B cell (primary cell): ENCODE data around the gene AP1M2. TPM values are rescaled to one million over a fixed set of nuclear protein-coding genes. Genes with fewer than 3 reads are reported as not detected.

Experiments
- ATAC-seq: fragments of 200-7000 bp; cut with Tn5 transposase; one replicate; pipeline ENCODE4 v1.10.0; 2021; ENCODE audit warnings: low read depth, mild to moderate bottlenecking, moderate number of reproducible peaks, moderate library complexity
- CTCF ChIA-PET: fragments of 350-600 bp; sonication (Branson Sonifier 250); formaldehyde crosslinking; loops from one replicate; lab custom pipeline; 2021; ENCODE audit warnings: antibody characterized with exemption, inconsistent platforms; lab: Charles Lee
- POLR2A ChIA-PET: fragments of 350-600 bp; sonication (Branson Sonifier 250); formaldehyde crosslinking; loops from one replicate; lab custom pipeline; 2021; ENCODE audit warnings: antibody characterized with exemption; lab: Charles Lee
- DNase-seq: peaks from one replicate; pipeline ENCODE4 v3.0.0; 2013
- H2AFZ ChIP-seq: 2 replicates; pipeline ENCODE4 v1.6.1; 2012; ENCODE audit warnings: mild to moderate bottlenecking, low read depth, low read length; ENCODE audit not compliant: insufficient read depth, poor library complexity, severe bottlenecking
- H3K27ac ChIP-seq, 2 donors: 1 replicate in 1 of 2; 2 replicates in 1 of 2; pipeline ENCODE4 v1.5.1; 2012 to 2013; ENCODE audit warnings: low read length in 2 of 2, mild to moderate bottlenecking in 2 of 2, moderate library complexity in 1 of 2
- H3K27me3 ChIP-seq, 4 experiments: fragments of 200-600 bp in 1 of 4; sonication (generic) in 1 of 4; replicated peaks in 1 of 4; 1 replicate in 2 of 4; 2 replicates in 2 of 4; pipeline versions ENCODE4 v1.6.1 to v1.7.0; 2013 to 2016; ENCODE audit warnings: low read length in 3 of 4, mild to moderate bottlenecking in 2 of 4, mixed read lengths in 1 of 4, moderate library complexity in 1 of 4; ENCODE audit not compliant: insufficient read depth in 4 of 4, control insufficient read depth in 3 of 4; ENCODE audit errors: control extremely low read depth in 1 of 4
- H3K36me3 ChIP-seq, 2 experiments: replicated peaks in 1 of 2; 1 replicate in 1 of 2; 2 replicates in 1 of 2; pipeline versions ENCODE4 v1.6.1 to v1.7.1; 2013; ENCODE audit warnings: low read length in 1 of 2; ENCODE audit not compliant: insufficient read depth in 2 of 2, control insufficient read depth in 1 of 2; ENCODE audit errors: control extremely low read depth in 1 of 2, extremely low read depth in 1 of 2
- H3K4me1 ChIP-seq, 2 donors: fragments of 200-600 bp in 1 of 2; sonication (generic) in 1 of 2; 1 replicate in 1 of 2; 2 replicates in 1 of 2; pipeline versions ENCODE4 v1.5.1 to v1.6.1; 2013 to 2017; ENCODE audit warnings: low read length in 2 of 2; ENCODE audit not compliant: control insufficient read depth in 2 of 2, insufficient read depth in 2 of 2
- H3K4me2 ChIP-seq: replicated peaks from 2 replicates; pipeline ENCODE3; 2012; ENCODE audit warnings: mild to moderate bottlenecking, low read depth, low read length; ENCODE audit not compliant: poor library complexity, severe bottlenecking
- H3K4me3 ChIP-seq, 5 experiments: fragments of 200-600 bp in 1 of 5; sonication (generic) in 1 of 5; 1 replicate in 3 of 5; 2 replicates in 2 of 5; pipeline versions ENCODE4 v1.5.1 to v1.7.0; 2011 to 2016; ENCODE audit warnings: low read length in 4 of 5, mild to moderate bottlenecking in 4 of 5, low read depth in 2 of 5, control low read depth in 1 of 5, moderate library complexity in 1 of 5; ENCODE audit not compliant: insufficient read depth in 1 of 5; ENCODE audit errors: control extremely low read depth in 1 of 5, extremely low read depth in 1 of 5
- H3K79me2 ChIP-seq: fragments of 200-600 bp; sonication (generic); one replicate; pipeline ENCODE4 v1.6.0; 2016; ENCODE audit warnings: low read length; ENCODE audit not compliant: control insufficient read depth, insufficient read depth
- H3K9ac ChIP-seq: fragments of 200-600 bp; sonication (generic); 2 replicates; pipeline ENCODE4 v1.6.1; 2017; ENCODE audit warnings: mild to moderate bottlenecking, low read length, moderate library complexity
- H3K9me3 ChIP-seq, 3 donors: one replicate each; pipeline versions ENCODE4 v1.6.1 to v1.7.1; 2013; ENCODE audit warnings: low read length in 2 of 3; ENCODE audit not compliant: control insufficient read depth in 2 of 3, insufficient read depth in 1 of 3; ENCODE audit errors: control extremely low read depth in 1 of 3
- H4K20me1 ChIP-seq: 2 replicates; pipeline ENCODE4 v1.6.0; 2012; ENCODE audit warnings: mild to moderate bottlenecking, low read length; ENCODE audit not compliant: insufficient read depth, control insufficient read depth, poor library complexity, severe bottlenecking
- H3K27ac Mint-ChIP-seq: one replicate; pipeline ENCODE4 v1.8.0; 2021; ENCODE audit warnings: mixed read lengths
- H3K27me3 Mint-ChIP-seq: one replicate; pipeline ENCODE4 v1.8.0; 2021; ENCODE audit warnings: mixed read lengths
- H3K4me1 Mint-ChIP-seq: one replicate; pipeline ENCODE4 v1.8.0; 2021; ENCODE audit warnings: mixed read lengths
- H3K4me3 Mint-ChIP-seq: one replicate; pipeline ENCODE4 v1.8.0; 2021; ENCODE audit warnings: mixed read lengths
- H3K9me3 Mint-ChIP-seq: one replicate; pipeline ENCODE4 v1.8.0; 2022; ENCODE audit warnings: mixed read lengths; ENCODE audit not compliant: insufficient read depth
- CTCF ChIP-seq: fragments of 200-600 bp; IDR thresholded peaks from one replicate; pipeline ENCODE4 v1.8.0; 2022; ENCODE audit warnings: antibody characterized with exemption, mild to moderate bottlenecking
- EZH2 ChIP-seq: IDR thresholded peaks from 2 replicates; pipeline ENCODE4 v1.6.1; 2012; ENCODE audit warnings: borderline replicate concordance, low read depth, mild to moderate bottlenecking, moderate library complexity, low read length; ENCODE audit not compliant: insufficient read depth, poor library complexity, severe bottlenecking
- WGBS: methylation state at CpG from one replicate; pipeline ENCODE4 v1.1.5; 2013; ENCODE audit warnings: missing lambda C conversion rate; ENCODE audit not compliant: insufficient coverage; 5-methylcytosine and 5-hydroxymethylcytosine counted together
- intact Hi-C: fragments of 100-400 bp; cut with micrococcal nuclease; formaldehyde crosslinking; loops from one replicate; pipeline ENCODE4 v1.10.0; 2022
- polyA plus RNA-seq: library from polyadenylated mRNA; depleted of rRNA; stranded (reverse); fragments of >200 nt; gene quantifications from 2 replicates; pipeline ENCODE4 v1.2.3, GENCODE V29; 2012
- total RNA-seq, 2 donors: library from RNA; stranded (reverse); fragments of 120-200 nt in 1 of 2; gene quantifications; 1 replicate in 1 of 2; 2 replicates in 1 of 2; pipeline versions ENCODE4 v1.2.3 to v1.2.4, GENCODE V29; 2013 to 2022

The AP1M2 gene
- total and polyA plus RNA-seq, 2 donors (not counting 1 experiment from before 2014, with no cell fraction given): not detected

GRCh38 chr19:10535613-10536012, 51.5 kb downstream of the AP1M2 start:
- Histone ChIP-seq H3K9ac (no peak overlapping the region), H3K4me2 (no peak overlapping the region), H3K27ac (no peak overlapping the region), H2AFZ (no peak overlapping the region), H3K9me3 (no peaks in the 10 kb centered on the region), H3K4me3 (no peak overlapping the region), H3K27me3 (peaks cover 0 to 16% (median 1%) of the 10 kb centered on the region in 4 experiments), H3K79me2 (no peaks in the 10 kb centered on the region), H4K20me1 (no peaks in the 10 kb centered on the region), H3K4me1 (no peaks in the 10 kb centered on the region), H3K36me3 (no peaks in the 10 kb centered on the region)
- Mint-ChIP-seq H3K27me3 (peaks cover 21% of the 10 kb centered on the region), H3K4me3 (no peak overlapping the region), H3K9me3 (no peaks in the 10 kb centered on the region), H3K27ac (no peak overlapping the region), H3K4me1 (peaks cover 2% of the 10 kb centered on the region)
- ChIA-PET POLR2A (no interaction called here), CTCF (interaction anchor here (0.7 to 1.8 kb wide), 4 partner anchors 36 to 395 kb away, joined by 3 to 6 read pairs (median 4); partner anchors contain the start of gene CDC37)
- intact Hi-C loops: no loop called here
- no peak for ATAC-seq
- TF ChIP-seq EZH2 (no peak), CTCF (no peak)
- no peak for DNase-seq
- 85% methylated on average over 6 of the region's 6 CpGs for WGBS

- 87% methylated on average over 4 of the region's 10 CpGs for WGBS
- Mint-ChIP-seq H3K9me3 (no peaks in the 10 kb centered on the region), H3K27ac (no peak overlapping the region), H3K4me3 (no peak overlapping the region), H3K27me3 (peaks cover 16% of the 10 kb centered on the region), H3K4me1 (peaks cover under 1% of the 10 kb centered on the region)
- Histone ChIP-seq H3K4me1 (no peaks in the 10 kb centered on the region), H3K4me2 (no peak overlapping the region), H3K36me3 (no peaks in the 10 kb centered on the region), H3K4me3 (no peak overlapping the region), H3K79me2 (no peaks in the 10 kb centered on the region), H4K20me1 (no peaks in the 10 kb centered on the region), H3K9me3 (no peaks in the 10 kb centered on the region), H3K27me3 (peaks cover 0 to 12% (median 1%) of the 10 kb centered on the region in 4 experiments), H2AFZ (no peak overlapping the region), H3K9ac (no peak overlapping the region), H3K27ac (no peak overlapping the region)
- ATAC-seq (no peak), DNase-seq (no peak)
- TF ChIP-seq CTCF (no peak), EZH2 (no peak)
- ChIA-PET POLR2A (no interaction called here), CTCF (interaction anchor here (0.6 to 1.3 kb wide), 4 partner anchors 17 to 47 kb away, joined by 3 to 6 read pairs (median 4); no protein-coding TSS in a partner anchor)
- intact Hi-C loops: no loop called here
Observed at GRCh38 chr19:10533646-10534386, 53.3 kb downstream of the AP1M2 start.
